ENCODE measurements around the gene CCL24. TPM values are rescaled to one million over a fixed set of nuclear protein-coding genes. Genes with fewer than 3 reads are reported as not detected.
"Not testable (repeated sequence)": the region's sequence is repeated elsewhere in the genome, so short reads cannot be mapped to it uniquely, and the experiment has no call there.

CCL24 gene
- total RNA-seq, 1 donor from 2014 or later = not detected

DNA sequence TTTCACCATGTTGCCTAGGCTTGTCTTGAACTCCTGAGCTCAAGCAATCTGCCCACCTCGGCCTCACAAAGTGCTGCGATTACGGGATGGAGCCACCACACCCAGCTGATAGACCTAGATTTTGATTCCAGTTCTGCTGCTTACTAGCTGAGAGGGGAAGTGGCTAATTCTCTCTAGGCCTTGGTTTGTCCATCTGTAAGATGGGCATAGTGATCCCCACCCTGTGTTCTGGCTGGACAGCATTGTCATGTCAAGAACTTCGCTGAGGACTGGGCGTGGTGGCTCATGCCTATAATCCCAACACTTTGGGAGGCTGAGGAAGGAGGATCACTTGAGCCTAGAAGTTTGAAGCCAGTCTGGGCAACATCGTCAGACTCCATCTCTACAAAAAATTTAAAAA, 17.4 kb upstream of the CCL24 start:
- DNase-seq (ENCODE audit: low read depth) = no peak
- H3K4me3 ChIP-seq (ENCODE audit: low read depth, low read length) = no peak overlapping the region
- H3K36me3 ChIP-seq (ENCODE audit: control insufficient read depth, insufficient read depth, low read length) = no peaks in the 10 kb centered on the region
- no peaks in the 10 kb centered on the region for H3K27me3 ChIP-seq (ENCODE audit: control insufficient read depth, insufficient read depth, low read length)
- TF ChIP-seq, protein P1, sequence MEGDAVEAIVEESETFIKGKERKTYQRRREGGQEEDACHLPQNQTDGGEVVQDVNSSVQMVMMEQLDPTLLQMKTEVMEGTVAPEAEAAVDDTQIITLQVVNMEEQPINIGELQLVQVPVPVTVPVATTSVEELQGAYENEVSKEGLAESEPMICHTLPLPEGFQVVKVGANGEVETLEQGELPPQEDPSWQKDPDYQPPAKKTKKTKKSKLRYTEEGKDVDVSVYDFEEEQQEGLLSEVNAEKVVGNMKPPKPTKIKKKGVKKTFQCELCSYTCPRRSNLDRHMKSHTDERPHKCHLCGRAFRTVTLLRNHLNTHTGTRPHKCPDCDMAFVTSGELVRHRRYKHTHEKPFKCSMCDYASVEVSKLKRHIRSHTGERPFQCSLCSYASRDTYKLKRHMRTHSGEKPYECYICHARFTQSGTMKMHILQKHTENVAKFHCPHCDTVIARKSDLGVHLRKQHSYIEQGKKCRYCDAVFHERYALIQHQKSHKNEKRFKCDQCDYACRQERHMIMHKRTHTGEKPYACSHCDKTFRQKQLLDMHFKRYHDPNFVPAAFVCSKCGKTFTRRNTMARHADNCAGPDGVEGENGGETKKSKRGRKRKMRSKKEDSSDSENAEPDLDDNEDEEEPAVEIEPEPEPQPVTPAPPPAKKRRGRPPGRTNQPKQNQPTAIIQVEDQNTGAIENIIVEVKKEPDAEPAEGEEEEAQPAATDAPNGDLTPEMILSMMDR (IDR thresholded peaks at IDR 0.05; ENCODE audit: insufficient read depth, low read length, poor library complexity, severe bottlenecking) = no peak

DNA sequence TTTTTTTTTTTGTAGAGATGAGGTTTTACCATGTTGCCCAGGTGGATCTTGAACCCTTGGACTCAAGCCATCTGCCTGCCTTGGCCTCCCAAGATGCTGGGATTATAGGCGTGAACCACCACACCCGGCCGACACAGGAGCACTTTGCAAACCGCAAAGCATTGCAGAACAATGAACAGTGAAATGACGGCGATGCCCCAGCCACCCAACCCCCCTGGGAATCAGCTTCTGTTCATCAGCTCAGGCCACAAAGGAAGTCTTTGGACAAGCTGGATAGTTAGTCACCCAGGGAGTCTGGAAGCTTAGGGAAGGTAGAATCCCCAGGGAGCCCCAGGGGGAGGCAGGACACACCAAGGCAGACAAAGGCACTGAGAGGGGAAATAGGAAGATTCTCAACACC, 16.1 kb upstream of the CCL24 start:
- H3K36me3 ChIP-seq (ENCODE audit: control insufficient read depth, insufficient read depth, low read length); DNase-seq (ENCODE audit: low read depth); H3K4me3 ChIP-seq (ENCODE audit: low read depth, low read length); H3K27me3 ChIP-seq (ENCODE audit: control insufficient read depth, insufficient read depth, low read length): not testable (repeated sequence)

- H3K27me3 ChIP-seq (ENCODE audit: control insufficient read depth, insufficient read depth, low read length) = no peaks in the 10 kb centered on the region
- DNase-seq (ENCODE audit: low read depth) = no peak
- H3K36me3 ChIP-seq (ENCODE audit: control insufficient read depth, insufficient read depth, low read length) = no peaks in the 10 kb centered on the region
- H3K4me3 ChIP-seq (ENCODE audit: low read depth, low read length) = no peak overlapping the region
- TF ChIP-seq, protein P1 (IDR thresholded peaks at IDR 0.05; ENCODE audit: insufficient read depth, low read length, poor library complexity, severe bottlenecking) = no peak
These were observed 9.7 kb upstream of the CCL24 start for GRCh38 chr7:75823198-75823910.

- no peaks in the 10 kb centered on the region for H3K36me3 ChIP-seq (ENCODE audit: control insufficient read depth, insufficient read depth, low read length)
- no peak for DNase-seq (ENCODE audit: low read depth)
- H3K4me3 ChIP-seq (ENCODE audit: low read depth, low read length) = no peak overlapping the region
- peaks cover 2% of the 10 kb centered on the region for H3K27me3 ChIP-seq (ENCODE audit: control insufficient read depth, insufficient read depth, low read length)
- TF ChIP-seq, protein P1 (IDR thresholded peaks at IDR 0.05; ENCODE audit: insufficient read depth, low read length, poor library complexity, severe bottlenecking) = no peak
These were observed 7.1 kb upstream of the CCL24 start for GRCh38 chr7:75820688-75821087.

DNA sequence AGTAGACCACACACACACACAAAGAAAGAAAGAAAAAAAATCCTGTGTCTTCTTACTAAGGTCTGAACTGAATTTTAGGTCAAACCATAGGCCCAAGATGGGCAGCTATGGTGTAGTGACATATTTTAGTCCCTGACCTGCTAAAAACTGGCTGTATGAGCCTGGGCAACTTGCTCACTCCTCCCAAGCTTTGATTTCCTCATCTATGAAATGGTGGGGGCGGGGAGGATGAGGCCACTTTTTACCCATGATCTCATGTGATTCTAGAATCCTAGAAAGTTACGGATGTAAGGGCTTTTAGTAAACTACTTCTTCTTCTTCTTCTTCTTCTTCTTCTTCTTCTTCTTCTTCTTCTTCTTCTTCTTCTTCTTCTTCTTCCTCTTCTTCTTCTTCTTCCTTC, 6.1 kb upstream of the CCL24 start:
- TF ChIP-seq, protein P1 (IDR thresholded peaks at IDR 0.05; ENCODE audit: insufficient read depth, low read length, poor library complexity, severe bottlenecking) = no peak
- no peak for DNase-seq (ENCODE audit: low read depth)
- H3K4me3 ChIP-seq (ENCODE audit: low read depth, low read length) = no peak overlapping the region

DNA sequence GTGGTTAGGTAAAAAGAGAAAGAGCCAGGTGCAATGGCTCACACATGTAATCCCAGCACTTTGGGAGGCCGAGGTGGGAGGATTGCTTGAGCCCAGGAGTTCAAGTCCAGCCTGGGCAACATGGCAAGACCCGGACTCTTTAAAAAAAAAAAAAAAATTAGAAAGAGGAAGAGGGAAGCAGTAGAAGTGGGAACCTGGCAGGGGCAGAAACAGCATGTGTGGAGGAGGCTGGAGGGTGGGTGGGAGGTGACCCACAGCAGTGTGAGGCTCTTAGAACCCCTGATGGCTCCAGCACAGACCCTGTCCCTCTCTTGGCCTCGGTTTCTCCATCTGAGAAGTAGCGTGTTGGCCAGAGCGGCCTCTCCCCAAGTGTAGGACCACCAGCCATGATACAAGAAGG, 4.9 kb upstream of the CCL24 start:
- Histone ChIP-seq H3K27me3 (ENCODE audit: control insufficient read depth, insufficient read depth, low read length) (peaks cover 6% of the 10 kb centered on the region), H3K4me3 (ENCODE audit: low read depth, low read length) (no peak overlapping the region), H3K36me3 (ENCODE audit: control insufficient read depth, insufficient read depth, low read length) (no peaks in the 10 kb centered on the region)
- TF ChIP-seq, protein P1 (IDR thresholded peaks at IDR 0.05; ENCODE audit: insufficient read depth, low read length, poor library complexity, severe bottlenecking) = no peak
- DNase-seq (ENCODE audit: low read depth) = no peak

More for the DNA sequence above, 6.1 kb upstream of the CCL24 start:
- peaks cover 6% of the 10 kb centered on the region for H3K27me3 ChIP-seq (ENCODE audit: control insufficient read depth, insufficient read depth, low read length)
- no peaks in the 10 kb centered on the region for H3K36me3 ChIP-seq (ENCODE audit: control insufficient read depth, insufficient read depth, low read length)
